HG02938 (cell line): ENCODE results near the gene RBMS3.
"Not testable (repeated sequence)": the region's sequence is repeated elsewhere in the genome, so short reads cannot be mapped to it uniquely, and the experiment has no call there.

Experiments used
- ATAC-seq: cut with Tn5 transposase; IDR thresholded peaks from one replicate; pipeline ENCODE4 v1.9.1; 2021; ENCODE audit warnings: mild to moderate bottlenecking, moderate library complexity; ENCODE audit not compliant: unreplicated experiment

Gene RBMS3

DNA sequence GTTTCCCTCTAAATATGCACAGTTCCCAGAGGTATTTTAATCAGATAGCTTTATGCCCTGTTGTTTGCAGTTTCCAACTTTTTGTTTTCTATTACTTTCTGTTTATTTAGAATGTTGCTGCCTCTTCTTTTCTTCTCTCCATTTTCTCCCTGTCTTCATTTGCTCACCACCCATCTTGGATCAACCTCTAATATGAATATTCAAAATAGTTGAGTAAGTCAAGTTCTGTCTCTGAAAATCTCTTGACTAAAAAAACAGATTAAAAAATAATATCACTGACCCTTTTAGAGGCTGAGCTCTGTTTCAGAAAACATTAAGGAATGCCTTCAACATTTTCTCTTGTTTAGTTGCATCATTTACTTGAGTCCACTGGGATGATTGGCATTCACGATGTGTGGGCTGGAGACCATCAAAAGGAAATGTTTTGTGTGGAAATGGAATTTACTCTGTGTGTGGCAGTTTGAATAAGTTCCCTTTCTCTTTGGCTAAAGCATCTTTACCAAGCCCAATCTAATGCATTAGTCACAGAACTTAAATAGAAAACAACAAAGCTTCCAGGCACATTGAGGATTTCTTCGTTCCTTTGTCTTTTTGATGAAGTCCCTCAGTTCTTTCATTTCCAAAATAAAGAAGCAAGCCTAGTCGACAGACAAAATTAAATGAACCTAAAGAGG, 691.6 kb downstream of the RBMS3 start:
- ATAC-seq, result no peak

- no peak for ATAC-seq
Measured at GRCh38 chr3:29973763-29974162, 692.9 kb downstream of the RBMS3 start.

GRCh38 chr3:29976871-29977270, 696.0 kb downstream of the RBMS3 start:
- ATAC-seq, result no peak

- no peak for ATAC-seq
Measured at GRCh38 chr3:29977360-29977759, 696.5 kb downstream of the RBMS3 start.

DNA sequence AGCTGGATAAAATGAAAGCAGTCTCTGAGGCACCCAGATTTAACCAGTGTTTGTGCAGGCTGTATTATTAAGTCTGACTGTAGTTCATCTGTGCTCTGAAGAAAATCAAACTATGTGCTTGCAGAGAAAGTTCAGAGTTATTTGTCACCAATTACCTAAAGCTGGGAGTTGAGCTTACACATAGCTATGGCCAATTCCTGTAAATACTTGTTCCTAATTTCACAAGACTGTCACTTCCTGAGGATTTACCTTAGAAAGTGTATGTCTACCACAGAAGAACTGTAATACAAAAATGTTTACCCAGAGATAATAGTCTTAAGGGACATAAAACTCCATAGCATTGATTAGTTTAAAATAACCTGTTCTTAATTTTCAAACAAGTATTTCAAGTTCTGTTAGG, 697.2 kb downstream of the RBMS3 start:
- ATAC-seq, result no peak

- no peak for ATAC-seq
Measured at GRCh38 chr3:29991198-29991597, 710.3 kb downstream of the RBMS3 start.

DNA sequence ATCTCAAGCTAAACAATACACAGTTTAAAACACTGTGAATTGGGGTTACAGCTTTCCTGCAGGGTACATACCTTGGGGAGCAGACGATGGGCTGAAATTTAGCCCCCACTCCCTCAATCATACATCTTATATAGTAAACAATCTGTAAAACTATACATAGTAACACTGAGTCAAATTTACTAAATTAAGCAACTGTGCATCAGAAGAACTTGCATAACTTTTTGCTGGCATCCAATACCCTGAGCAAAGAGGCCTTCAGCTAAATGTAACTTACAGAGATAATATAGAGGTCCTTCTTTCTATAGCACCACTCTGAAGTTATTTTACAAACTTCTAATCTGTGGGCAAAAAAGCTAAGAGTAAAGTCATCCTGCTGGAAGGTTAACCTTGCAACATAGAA, 721.9 kb downstream of the RBMS3 start:
- ATAC-seq, result no peak

- ATAC-seq, result no peak
Measured at GRCh38 chr3:30003741-30004140, 722.9 kb downstream of the RBMS3 start.

DNA sequence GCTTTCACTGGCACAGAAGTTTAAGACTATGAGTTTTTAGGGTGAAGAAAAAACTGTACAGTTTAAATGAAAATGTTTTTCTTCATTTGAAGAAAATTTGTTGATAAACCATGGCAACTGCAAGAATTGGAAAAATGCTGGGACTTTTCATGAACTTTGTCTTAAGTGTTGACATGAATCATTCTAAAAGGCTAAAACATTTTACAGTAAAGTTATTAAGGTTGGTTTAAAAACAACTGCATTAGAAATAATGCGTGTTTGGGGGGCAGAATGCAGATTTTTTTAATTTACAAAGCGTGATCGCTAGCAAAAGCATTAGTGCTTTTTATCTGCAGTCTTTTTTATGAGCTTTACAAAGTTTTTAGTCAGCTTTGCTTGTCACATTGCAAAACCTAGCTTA, 723.6 kb downstream of the RBMS3 start:
- no peak for ATAC-seq

DNA sequence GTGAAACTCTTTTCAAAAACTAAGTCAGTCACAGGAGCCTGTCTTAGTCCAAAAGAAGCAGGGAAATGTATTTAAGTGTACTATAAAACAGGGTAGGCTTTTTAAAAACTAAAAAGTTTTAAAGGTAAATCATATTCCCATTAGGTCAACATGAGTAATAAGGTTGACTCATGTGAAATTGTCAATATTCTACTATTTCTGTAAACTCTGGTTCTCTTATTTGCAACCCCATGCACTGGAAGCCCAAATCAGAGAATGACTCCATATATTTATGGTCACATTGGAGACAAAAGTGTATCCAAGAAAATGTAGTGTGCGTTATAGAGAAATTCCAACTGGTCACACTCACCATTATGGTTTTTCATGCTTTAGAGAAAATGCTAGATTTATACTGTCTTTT, 725.2 kb downstream of the RBMS3 start:
- ATAC-seq, result no peak

DNA sequence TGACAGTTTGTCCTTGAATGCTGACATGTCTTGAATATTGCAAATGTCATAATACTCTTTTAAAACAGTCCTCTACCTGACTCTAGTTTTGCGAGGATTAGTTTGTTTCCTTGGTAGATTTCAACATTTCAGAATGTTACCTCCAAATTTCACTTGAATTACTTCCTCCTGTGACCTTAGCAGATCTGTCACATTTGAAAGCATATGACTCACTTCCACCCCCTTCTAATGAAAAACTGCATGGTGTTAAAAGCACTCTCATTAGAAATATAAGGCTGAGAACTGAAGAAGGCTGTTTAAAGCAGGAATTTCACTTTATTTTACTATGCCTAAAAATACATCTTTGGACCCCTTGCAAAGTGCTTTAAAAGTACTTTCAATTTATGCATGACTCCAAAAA, 726.8 kb downstream of the RBMS3 start:
- no peak for ATAC-seq

- ATAC-seq, result no peak
Measured at GRCh38 chr3:30011237-30011803, 730.4 kb downstream of the RBMS3 start.

DNA sequence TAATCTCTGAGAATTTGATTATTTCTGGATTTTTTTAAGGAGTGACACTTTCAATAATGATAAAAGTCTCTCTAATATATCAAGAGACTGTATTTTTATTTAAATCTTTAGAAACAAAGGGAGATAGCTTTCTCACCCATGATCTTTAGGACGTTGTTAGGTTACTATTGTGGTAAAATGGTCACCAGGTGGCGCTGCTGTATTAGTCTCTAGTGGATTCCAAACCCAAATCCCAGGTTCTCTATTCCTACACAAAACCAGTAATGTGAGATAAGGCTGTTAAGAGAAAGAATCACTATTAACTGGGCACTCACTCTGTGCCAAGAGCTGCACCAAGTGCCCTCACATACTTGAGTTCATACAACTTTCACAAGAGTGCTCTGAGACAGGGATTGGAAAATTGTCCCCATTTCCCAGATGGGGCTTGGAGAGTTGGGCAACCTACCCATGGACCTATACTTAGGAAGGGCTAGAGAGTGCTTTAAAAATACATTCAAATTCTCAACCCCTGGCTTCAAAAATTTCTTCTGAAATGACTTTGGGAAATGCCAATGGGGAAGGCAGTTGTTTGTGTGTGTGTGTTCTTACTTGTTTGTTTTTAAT, 732.2 kb downstream of the RBMS3 start:
- ATAC-seq, result no peak

GRCh38 chr3:30017901-30018300, 737.0 kb downstream of the RBMS3 start:
- no peak for ATAC-seq

- ATAC-seq, result no peak
Measured at GRCh38 chr3:30020380-30020779, 739.5 kb downstream of the RBMS3 start.

DNA sequence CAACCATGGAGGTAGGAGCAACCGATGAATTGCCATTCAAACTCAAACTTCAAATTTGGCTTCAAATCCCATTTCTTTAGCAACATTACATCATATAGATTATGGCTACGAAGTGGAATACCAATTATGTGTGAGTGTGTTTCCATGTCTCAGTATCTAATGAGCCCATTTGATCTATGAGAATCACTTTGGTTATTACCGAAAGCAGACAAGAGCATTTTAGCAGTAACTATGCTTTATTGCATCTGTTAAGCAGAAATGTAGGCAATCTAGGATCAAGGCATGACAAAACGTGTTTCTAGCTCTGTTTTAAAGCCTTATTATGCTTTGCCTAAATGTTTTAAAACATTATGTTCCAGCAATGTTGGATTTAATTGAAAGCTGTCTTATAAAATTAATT, 743.6 kb downstream of the RBMS3 start:
- no peak for ATAC-seq

- ATAC-seq, result no peak
Measured at GRCh38 chr3:30026851-30027250, 746.0 kb downstream of the RBMS3 start.

- no peak for ATAC-seq
Measured at GRCh38 chr3:30034246-30034991, 753.5 kb downstream of the RBMS3 start.

DNA sequence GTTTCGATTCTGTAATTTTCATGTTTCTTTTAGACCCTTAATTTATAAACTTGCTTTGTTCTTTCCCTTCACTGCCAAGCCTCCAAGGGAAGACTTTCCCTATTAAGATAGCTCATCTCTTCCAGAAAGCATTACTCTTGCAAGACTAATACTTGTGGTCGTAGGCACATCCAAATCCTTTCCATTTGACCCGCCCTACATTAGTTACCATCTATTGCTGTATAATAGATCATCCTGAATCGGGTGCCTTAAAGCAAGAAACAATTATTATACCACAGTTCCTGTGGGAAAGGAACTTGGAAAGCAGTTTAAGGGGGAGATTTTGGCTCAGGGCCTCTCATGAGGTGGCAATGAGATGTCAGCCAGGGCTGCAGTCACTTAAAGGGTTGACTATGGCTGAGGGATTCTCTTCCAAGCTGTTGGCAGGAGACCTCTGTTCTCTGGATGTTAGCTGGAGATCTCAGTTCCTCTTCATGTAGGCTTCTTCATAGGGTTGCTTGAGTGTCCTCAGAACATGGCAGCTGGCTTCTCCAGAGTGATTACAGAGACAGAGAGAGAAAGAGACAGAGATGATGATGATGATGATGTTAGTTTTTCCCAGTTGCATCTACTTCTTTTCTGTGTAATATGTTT, 755.2 kb downstream of the RBMS3 start:
- ATAC-seq, result no peak

DNA sequence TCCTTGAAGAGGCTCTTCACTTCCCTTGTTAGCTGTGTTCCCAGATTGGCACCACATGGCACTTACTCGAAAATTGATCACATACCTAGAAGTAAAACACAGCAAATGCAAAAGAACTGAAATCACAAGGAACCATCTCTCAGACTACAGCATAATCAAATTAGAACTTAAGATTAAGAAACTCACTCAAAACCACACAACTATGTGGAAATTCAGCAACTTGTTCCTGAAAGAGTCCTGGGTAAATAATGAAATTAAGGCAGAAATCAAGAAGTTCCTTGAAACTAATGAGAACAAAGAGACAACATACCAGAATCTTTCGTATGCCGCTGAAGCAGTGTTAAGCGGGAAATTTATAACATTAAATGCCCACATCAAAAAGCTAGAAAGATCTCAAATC, 759.3 kb downstream of the RBMS3 start:
- no peak for ATAC-seq

- not testable (repeated sequence) for ATAC-seq
Measured at GRCh38 chr3:30041481-30041880, 760.6 kb downstream of the RBMS3 start.
